ENCODE measurements around the gene HHIP. TPM values are rescaled to one million over a fixed set of nuclear protein-coding genes. Genes with fewer than 3 reads are reported as not detected.

HHIP gene
- total RNA-seq, 1 donor from 2014 or later, result 0.46 TPM

DNA sequence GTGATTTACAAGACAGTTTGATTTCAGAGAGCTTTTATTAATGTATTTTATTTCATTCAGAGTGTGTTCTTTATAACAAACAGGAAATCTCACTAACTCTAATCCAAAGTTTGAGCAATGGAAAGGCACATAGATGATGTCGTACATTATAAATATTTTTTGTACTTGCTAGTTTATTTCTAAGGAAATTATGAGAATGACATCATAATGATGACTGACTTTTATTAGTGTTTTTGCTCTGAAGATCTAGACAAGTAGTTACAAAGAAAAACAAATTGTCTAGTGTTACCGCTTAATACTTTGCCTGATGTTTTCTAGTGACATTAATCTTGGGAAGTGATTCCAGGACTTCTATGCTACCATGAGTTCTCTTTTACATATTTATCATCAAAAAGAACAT, 43.2 kb downstream of the HHIP start:
- H3K4me1 Mint-ChIP-seq (ENCODE audit: unreplicated experiment), result no peaks in the 10 kb centered on the region
- H3K27ac Mint-ChIP-seq (ENCODE audit: unreplicated experiment), result no peak overlapping the region
- no peaks in the 10 kb centered on the region for H3K9me3 Mint-ChIP-seq (ENCODE audit: unreplicated experiment)
- DNase-seq (ENCODE audit: low spot score), result no peak
- TF ChIP-seq CTCF (IDR thresholded peaks at IDR 0.05; ENCODE audit: unreplicated experiment), result no peak
- no peaks in the 10 kb centered on the region for H3K27me3 Mint-ChIP-seq (ENCODE audit: unreplicated experiment)
- H3K4me3 Mint-ChIP-seq (ENCODE audit: unreplicated experiment), result no peak overlapping the region
- H3K36me3 Mint-ChIP-seq (ENCODE audit: low read depth, unreplicated experiment), result no peaks in the 10 kb centered on the region

DNA sequence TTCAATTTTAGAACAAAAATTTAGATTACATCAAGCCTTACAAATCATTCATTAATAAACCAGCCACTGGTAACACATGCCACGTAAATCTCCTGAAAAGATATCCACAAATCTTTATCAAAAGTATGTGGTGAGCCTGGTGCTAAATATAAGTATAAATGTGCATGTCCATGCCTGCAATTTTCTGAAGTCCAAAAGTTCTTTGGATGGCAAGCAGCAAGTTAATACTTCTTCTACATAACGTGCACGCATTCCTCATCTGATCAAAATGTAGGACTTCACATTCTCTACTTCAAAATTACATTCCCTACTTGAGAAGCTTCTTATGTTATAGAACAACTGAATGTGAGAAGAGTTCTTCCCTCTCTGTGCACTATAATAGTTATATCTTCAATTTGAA, 49.8 kb downstream of the HHIP start:
- no peak for TF ChIP-seq CTCF (IDR thresholded peaks at IDR 0.05; ENCODE audit: unreplicated experiment)
- no peak overlapping the region for H3K27ac Mint-ChIP-seq (ENCODE audit: unreplicated experiment)
- H3K36me3 Mint-ChIP-seq (ENCODE audit: low read depth, unreplicated experiment), result no peaks in the 10 kb centered on the region
- no peaks in the 10 kb centered on the region for H3K27me3 Mint-ChIP-seq (ENCODE audit: unreplicated experiment)
- no peaks in the 10 kb centered on the region for H3K4me1 Mint-ChIP-seq (ENCODE audit: unreplicated experiment)
- H3K4me3 Mint-ChIP-seq (ENCODE audit: unreplicated experiment), result no peak overlapping the region
- DNase-seq (ENCODE audit: low spot score), result no peak
- no peaks in the 10 kb centered on the region for H3K9me3 Mint-ChIP-seq (ENCODE audit: unreplicated experiment)

DNA sequence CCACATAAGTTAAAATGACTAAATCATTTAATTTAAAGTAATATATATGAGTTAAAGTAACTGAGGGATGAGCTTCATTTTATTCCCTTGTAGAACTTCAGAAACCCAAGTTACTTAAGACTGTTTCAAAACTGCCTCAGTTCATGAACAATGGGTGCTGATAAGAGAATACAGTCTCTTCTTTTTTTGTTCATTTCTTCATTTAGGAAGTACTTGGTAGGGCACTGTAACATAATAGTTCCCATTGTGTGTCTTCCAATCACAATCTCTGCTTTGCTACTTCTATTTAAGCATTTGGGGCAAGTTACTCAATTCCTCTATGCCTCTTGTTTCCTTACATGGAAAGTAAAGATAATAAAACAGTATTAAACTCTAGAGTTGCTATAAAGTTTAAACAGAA, 50.4 kb downstream of the HHIP start:
- no peak for DNase-seq (ENCODE audit: low spot score)
- no peak overlapping the region for H3K4me3 Mint-ChIP-seq (ENCODE audit: unreplicated experiment)
- no peak for TF ChIP-seq CTCF (IDR thresholded peaks at IDR 0.05; ENCODE audit: unreplicated experiment)
- no peaks in the 10 kb centered on the region for H3K27me3 Mint-ChIP-seq (ENCODE audit: unreplicated experiment)
- no peaks in the 10 kb centered on the region for H3K4me1 Mint-ChIP-seq (ENCODE audit: unreplicated experiment)
- no peaks in the 10 kb centered on the region for H3K36me3 Mint-ChIP-seq (ENCODE audit: low read depth, unreplicated experiment)
- H3K27ac Mint-ChIP-seq (ENCODE audit: unreplicated experiment), result no peak overlapping the region
- no peaks in the 10 kb centered on the region for H3K9me3 Mint-ChIP-seq (ENCODE audit: unreplicated experiment)

- Mint-ChIP-seq H3K36me3 (ENCODE audit: low read depth, unreplicated experiment) (no peaks in the 10 kb centered on the region), H3K27ac (ENCODE audit: unreplicated experiment) (no peak overlapping the region), H3K4me3 (ENCODE audit: unreplicated experiment) (no peak overlapping the region), H3K27me3 (ENCODE audit: unreplicated experiment) (no peaks in the 10 kb centered on the region), H3K4me1 (ENCODE audit: unreplicated experiment) (peaks cover 4% of the 10 kb centered on the region), H3K9me3 (ENCODE audit: unreplicated experiment) (no peaks in the 10 kb centered on the region)
- no peak for TF ChIP-seq CTCF (IDR thresholded peaks at IDR 0.05; ENCODE audit: unreplicated experiment)
- no peak for DNase-seq (ENCODE audit: low spot score)
Measured at GRCh38 chr4:144699565-144699964, 53.6 kb downstream of the HHIP start.

DNA sequence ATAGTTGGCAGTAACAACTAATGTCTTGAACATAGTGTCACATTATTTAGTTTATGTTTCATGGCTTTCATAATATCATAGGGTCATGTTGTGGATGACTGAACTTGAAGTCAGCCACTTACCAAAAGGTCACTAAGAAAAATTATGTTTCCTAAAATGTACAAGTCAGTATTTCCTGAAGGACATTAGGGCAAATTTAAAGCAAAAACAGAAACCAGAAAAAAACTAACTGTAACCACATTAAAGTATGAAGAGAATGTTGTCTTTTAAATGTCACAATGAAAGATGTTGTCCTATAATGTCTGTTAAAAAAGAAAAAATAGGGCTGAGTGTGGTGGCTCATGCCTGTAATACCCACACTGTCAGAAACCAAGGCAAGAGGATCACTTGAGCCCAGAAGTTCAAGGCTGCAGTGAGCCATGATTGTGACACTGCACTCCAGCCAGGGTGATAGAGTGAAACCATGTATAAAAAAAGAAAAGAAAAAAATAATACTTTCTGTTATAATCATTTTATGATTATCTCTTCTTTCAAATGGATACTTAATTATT, 55.8 kb downstream of the HHIP start:
- peaks cover 4% of the 10 kb centered on the region for H3K4me1 Mint-ChIP-seq (ENCODE audit: unreplicated experiment)
- DNase-seq (ENCODE audit: low spot score), result no peak
- no peak overlapping the region for H3K27ac Mint-ChIP-seq (ENCODE audit: unreplicated experiment)
- H3K4me3 Mint-ChIP-seq (ENCODE audit: unreplicated experiment), result no peak overlapping the region
- no peaks in the 10 kb centered on the region for H3K27me3 Mint-ChIP-seq (ENCODE audit: unreplicated experiment)
- H3K9me3 Mint-ChIP-seq (ENCODE audit: unreplicated experiment), result no peaks in the 10 kb centered on the region
- TF ChIP-seq CTCF (IDR thresholded peaks at IDR 0.05; ENCODE audit: unreplicated experiment), result no peak
- no peaks in the 10 kb centered on the region for H3K36me3 Mint-ChIP-seq (ENCODE audit: low read depth, unreplicated experiment)

All from endothelial cell (in vitro differentiated cells).